C4-2B (cell line): ENCODE results near the gene SLC37A4.
A peak's percentile ranks its signal among the peaks of the same experiment; 100 is the strongest.

Experiments used
- H3K27ac ChIP-seq: fragments of 450-650 bp; 2 replicates; pipeline ENCODE4 v1.5.1; 2017
- ZFX ChIP-seq: fragments of 450-650 bp; IDR thresholded peaks from 2 replicates; pipeline ENCODE4 v1.6.1; 2017
- TF ChIP-seq, protein P1 (sequence below): fragments of 450-650 bp; conservative IDR thresholded peaks from 2 replicates; pipeline ENCODE4 v1.5.1; 2017; ENCODE audit warnings: mild to moderate bottlenecking

SLC37A4 gene

DNA sequence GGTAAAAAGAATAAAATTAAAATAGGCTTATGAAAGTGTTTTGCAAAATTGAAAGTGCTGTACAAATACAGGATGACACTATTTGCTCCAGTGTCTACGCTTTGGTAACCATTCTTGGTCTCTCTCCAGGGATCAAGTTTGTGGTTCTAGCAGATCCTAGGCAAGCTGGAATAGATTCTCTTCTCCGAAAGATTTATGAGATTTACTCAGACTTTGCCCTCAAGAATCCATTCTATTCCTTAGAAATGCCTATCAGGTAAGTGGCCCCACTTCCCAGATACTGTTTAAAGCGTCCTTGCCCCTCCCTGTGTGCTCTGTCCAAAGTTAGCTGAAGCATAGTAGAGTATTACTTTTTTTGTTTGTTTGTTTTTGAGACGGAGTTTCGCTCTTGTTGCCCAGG lies 9.0 kb downstream of the SLC37A4 start:
- TF ChIP-seq, protein P1, sequence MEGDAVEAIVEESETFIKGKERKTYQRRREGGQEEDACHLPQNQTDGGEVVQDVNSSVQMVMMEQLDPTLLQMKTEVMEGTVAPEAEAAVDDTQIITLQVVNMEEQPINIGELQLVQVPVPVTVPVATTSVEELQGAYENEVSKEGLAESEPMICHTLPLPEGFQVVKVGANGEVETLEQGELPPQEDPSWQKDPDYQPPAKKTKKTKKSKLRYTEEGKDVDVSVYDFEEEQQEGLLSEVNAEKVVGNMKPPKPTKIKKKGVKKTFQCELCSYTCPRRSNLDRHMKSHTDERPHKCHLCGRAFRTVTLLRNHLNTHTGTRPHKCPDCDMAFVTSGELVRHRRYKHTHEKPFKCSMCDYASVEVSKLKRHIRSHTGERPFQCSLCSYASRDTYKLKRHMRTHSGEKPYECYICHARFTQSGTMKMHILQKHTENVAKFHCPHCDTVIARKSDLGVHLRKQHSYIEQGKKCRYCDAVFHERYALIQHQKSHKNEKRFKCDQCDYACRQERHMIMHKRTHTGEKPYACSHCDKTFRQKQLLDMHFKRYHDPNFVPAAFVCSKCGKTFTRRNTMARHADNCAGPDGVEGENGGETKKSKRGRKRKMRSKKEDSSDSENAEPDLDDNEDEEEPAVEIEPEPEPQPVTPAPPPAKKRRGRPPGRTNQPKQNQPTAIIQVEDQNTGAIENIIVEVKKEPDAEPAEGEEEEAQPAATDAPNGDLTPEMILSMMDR, result no peak
- H3K27ac ChIP-seq, result no peak overlapping the region

DNA sequence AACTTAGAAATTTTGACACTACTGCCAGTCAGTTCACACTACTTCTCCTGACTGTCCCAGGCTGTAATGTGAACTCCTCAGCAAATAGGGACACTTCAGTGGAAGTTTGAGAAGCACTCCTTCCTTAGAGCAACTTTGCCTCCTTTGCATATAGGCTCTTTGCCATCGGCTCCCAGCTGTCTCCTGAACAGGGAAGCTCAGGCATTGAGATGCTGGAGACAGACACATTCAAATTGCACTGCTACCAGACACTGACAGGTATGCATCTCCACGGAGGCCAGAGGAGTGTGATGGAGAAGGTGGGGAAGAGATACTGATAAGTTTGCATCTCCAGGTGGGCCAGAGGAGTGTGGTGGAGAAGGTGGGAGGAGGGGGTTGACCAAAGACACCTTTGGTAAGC lies 10.7 kb downstream of the SLC37A4 start:
- H3K27ac ChIP-seq, result peak overlapping the region; percentile 4; the same call in 1 of the 2 replicates
- TF ChIP-seq ZFX, result no peak
- TF ChIP-seq, protein P1, result no peak

DNA sequence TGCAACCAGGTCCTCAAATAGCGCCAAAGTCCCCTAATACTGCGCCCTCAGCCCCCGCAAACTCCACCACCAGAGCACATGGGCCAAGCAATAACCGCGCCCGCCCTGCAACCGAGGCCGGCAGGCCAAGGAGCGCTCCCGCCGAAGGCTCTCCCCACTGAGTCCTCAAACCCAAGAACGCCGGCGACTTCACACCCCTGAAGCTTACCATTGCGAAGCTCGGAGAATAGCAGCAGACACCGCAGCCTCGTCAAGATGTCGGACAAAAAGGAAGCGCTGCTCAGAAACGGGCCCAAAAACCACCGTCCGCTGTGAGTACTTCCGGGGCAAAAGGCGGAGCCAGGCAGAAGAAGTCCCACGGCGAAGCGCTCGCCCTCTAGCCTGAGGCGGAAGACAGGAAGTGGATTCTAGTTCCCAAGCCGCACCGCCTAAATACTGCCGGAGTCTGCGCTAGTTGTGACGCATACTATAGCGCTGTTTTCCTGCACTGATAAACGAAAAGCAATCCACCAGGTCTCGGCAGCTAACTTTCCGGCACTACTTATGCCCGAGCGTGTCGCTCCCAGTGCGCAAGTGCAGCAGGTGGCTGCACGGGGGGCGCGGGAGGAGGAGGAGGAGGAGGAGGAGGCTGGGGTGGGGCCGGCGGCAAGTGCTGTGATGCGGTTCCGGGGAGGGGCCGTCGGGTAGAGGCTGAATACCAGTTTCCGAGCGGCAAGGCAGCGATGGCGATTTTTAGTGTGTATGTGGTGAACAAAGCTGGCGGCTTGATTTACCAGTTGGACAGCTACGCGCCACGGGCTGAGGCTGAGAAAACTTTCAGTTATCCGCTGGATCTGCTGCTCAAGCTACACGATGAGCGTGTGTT lies 12.4 kb downstream of the SLC37A4 start, which contains the start of the genes RPS25 and TRAPPC4:
RPS25 (minus strand) TSS at position 270 of the 865 bp plus-strand sequence; CDS start at position 211, 59 bp downstream.
TRAPPC4 (plus strand) TSS at position 693 of the 865 bp plus-strand sequence; CDS start at position 723, 30 bp downstream.
- TF ChIP-seq, protein P1, result no peak
- TF ChIP-seq ZFX, result peak; percentile 57; the same call in 1 of the 2 replicates
- peak within 1 kb of the TSS; percentile 96 for H3K27ac ChIP-seq

DNA sequence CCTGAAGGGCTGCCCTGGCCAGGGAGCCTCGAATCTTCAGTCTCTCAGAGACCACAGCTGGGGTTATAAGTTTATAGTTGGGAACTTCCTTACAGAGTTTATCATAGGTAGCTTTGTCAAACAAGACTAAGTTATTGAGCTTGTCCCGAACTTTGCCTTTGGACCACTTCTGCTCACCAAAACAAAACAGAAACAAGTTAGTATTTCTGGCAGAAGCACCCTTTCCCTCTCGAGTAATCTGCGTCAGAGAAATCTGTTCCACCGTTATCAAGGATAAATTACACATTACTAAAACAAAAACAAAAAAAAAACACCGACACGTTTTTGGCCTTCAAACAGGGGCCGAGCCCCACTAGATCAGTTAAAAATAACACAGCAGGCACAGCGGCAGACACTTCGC lies 13.3 kb downstream of the SLC37A4 start:
- peak overlapping the region; percentile 96 for H3K27ac ChIP-seq

DNA sequence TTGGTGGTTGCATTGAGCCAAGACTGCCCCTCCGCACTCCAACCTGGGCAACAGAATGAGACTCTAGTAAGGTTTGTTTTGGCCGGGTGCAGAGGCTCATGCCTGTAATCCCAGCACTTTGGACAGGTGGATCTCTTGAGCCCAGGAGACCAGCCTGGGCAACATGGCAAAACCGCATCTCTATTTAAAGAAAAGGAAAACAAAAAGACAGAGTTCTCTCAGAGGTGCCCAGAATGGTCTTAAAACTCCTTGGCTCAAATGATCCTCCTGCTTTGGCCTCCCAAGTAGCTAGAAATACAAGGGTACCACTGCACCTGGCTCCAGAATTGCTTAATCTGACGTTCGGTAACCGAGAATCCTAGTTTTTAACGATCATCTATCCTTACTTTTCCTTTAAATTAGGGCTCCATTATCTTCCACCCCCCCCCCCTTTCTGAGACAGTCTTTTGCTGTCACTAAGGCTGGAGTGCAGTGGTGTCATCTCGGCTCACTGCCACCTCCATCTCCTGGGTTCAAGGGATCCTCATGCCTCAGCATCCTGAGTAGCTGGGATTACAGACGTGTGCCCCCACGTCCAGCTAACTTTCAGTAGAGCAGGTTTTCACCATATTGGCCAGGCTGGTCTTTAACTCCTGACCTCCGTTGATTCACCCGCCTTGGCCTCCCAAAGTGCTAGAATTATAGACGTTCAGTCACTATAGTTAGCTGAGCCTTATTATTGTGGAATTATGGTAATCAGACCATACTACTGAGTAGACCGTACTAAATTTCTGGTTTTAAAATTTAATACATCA lies 14.3 kb downstream of the SLC37A4 start:
- H3K27ac ChIP-seq, result no peak overlapping the region
- TF ChIP-seq, protein P1, result no peak
- TF ChIP-seq ZFX, result no peak

DNA sequence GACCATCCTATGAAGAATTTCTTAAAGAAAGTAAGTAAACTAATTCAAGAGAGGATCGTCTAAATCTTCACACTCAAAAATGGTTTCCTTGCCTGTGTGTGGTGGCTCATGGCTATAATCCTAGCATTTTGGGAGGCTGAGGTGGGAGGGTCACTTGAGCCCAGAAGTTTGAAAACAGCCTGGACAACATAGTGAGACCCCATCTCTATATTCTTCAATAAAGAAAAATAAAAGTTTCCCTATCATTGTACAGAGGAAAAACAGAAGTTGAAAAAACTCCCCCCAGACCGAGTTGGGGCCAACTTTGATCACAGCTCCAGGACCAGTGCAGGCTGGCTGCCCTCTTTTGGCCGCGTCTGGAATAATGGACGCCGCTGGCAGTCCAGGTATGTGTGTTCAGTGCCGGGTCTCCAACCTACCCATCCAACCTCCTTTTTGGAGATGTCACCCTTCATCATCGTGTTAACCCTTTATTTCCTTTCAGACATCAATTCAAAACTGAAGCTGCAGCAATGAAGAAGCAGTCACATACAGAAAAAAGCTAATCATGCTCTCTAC lies 15.5 kb downstream of the SLC37A4 start:
- TF ChIP-seq ZFX, result no peak
- TF ChIP-seq, protein P1, result no peak; the same call in 1 of the 2 replicates
- no peak overlapping the region for H3K27ac ChIP-seq

DNA sequence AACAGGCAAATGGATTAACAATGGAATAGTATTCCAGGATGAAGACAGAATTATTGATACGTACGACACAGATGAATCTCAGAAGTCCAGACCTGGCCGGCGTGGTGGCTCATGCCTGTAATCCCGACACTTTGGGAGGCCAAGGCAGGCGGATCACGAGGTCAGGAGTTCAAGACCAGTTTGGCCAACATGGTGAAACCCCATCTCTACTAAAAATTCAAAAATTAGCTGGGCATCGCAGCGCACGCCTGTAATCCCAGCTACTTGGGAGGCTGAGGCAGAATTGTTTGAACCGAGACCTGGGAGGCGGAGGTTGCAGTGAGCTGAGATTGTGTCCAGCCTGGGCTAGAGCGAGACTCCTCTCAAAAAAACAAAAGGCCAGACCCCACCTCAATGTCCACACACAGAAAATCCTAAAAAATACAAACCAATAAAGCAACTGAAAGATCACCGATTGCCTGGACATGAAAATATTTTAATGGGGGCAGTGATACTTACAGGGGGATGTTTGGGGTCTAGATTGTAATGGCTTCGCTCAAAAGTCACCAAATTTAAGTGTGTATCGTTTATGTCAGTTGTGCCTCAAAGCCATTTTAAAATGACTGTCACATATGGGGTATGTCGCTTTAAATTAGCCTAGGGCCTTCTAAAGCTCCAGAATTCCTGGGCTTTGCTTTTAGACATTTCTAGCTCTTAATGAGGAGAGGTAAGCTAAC lies 16.3 kb downstream of the SLC37A4 start:
- no peak for TF ChIP-seq ZFX
- H3K27ac ChIP-seq, result no peak overlapping the region
